Measurements from ENCODE around the gene IFNE. TPM values are rescaled to one million over a fixed set of nuclear protein-coding genes. Genes with fewer than 3 reads are reported as not detected.

IFNE gene
- total and polyA plus RNA-seq, 9 of the 15 experiments (the other 6 are each of a cell fraction or from before 2014, with no cell fraction given), result not detected

GRCh38 chr9:21440139-21440538, 42.0 kb downstream of the IFNE start, which contains the start of gene IFNA1:
Gene IFNA1, plus strand, starts transcription at chr9:21440439. Its CDS starts 69 bp downstream, at chr9:21440508.
- ChIA-PET CTCF (ENCODE audit: low intra/inter-chr PET ratio) (no interaction called here), POLR2A (no interaction called here)
- no peaks in the 10 kb centered on the region for H3K9me3 ChIP-seq (replicated peaks; ENCODE audit: control insufficient read depth, insufficient read depth, low read depth, low read length)
- no peaks in the 10 kb centered on the region for H3K4me1 ChIP-seq (replicated peaks in 1 of 2; ENCODE audit: control insufficient read depth in 2 of 2, insufficient read depth in 2 of 2, low read length in 2 of 2)
- no peak within 1 kb of the TSS for H3K27ac ChIP-seq (ENCODE audit: extremely low read depth, low read depth, low read length)
- no CpG with 5 or more reads among the region's 4 CpGs for WGBS (ENCODE audit: insufficient coverage, low coverage, missing lambda C conversion rate)
- FAIRE-seq (no peak), ATAC-seq (no peak), DNase-seq (ENCODE audit: extremely low read depth in 1 of 4, low spot score in 3 of 4) (no peak)
- in situ Hi-C loops (cut with MboI), result no loop called here
- intact Hi-C loops (cut with micrococcal nuclease), result no loop called here
- TF ChIP-seq ZNF609 (CRISPR knock-in tag; IDR thresholded peaks at IDR 0.05; ENCODE audit: borderline replicate concordance) (no peak), ARHGAP35 (IDR thresholded peaks at IDR 0.05; ENCODE audit: partially characterized antibody) (no peak), PHTF2 (CRISPR knock-in tag; IDR thresholded peaks at IDR 0.05) (no peak), ZNF699 (CRISPR knock-in tag; IDR thresholded peaks at IDR 0.05; ENCODE audit: insufficient replicate concordance) (no peak), HNRNPH1 (optimal IDR thresholded peaks at IDR 0.05; ENCODE audit: low read depth, low read length) (no peak), PURB (CRISPR knock-in tag; IDR thresholded peaks at IDR 0.05; ENCODE audit: low read depth) (no peak), ETS1 (conservative IDR thresholded peaks at IDR 0.05; ENCODE audit: control insufficient read depth, low read depth, low read length) (no peak), MBD2 (IDR thresholded peaks at IDR 0.05; ENCODE audit: borderline replicate concordance, low read depth) (no peak), SMARCA5 (IDR thresholded peaks at IDR 0.05) (no peak), POLR2G (IDR thresholded peaks at IDR 0.05; ENCODE audit: low read depth, low read length) (no peak), ZBED1 (IDR thresholded peaks at IDR 0.05) (no peak), ZNF232 (CRISPR knock-in tag; IDR thresholded peaks at IDR 0.05) (no peak), ZBTB1 (CRISPR knock-in tag; IDR thresholded peaks at IDR 0.05; ENCODE audit: borderline replicate concordance, low read depth) (no peak), DEAF1 (CRISPR knock-in tag; IDR thresholded peaks at IDR 0.05) (no peak), BDP1 (IDR thresholded peaks at IDR 0.05; ENCODE audit: insufficient read depth, insufficient read length) (no peak)
- TF ChIP-seq, protein P1, sequence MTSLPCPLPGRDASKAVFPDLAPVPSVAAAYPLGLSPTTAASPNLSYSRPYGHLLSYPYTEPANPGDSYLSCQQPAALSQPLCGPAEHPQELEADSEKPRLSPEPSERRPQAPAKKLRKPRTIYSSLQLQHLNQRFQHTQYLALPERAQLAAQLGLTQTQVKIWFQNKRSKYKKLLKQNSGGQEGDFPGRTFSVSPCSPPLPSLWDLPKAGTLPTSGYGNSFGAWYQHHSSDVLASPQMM (CRISPR knock-in tag; IDR thresholded peaks at IDR 0.05), result no peak
- H3K79me2 ChIP-seq (ENCODE audit: control insufficient read depth, insufficient read depth, low read length), result no peaks in the 10 kb centered on the region
- H3K9ac ChIP-seq (ENCODE audit: insufficient read depth in 1 of 2, low read depth in 2 of 2, low read length in 2 of 2), result no peak within 1 kb of the TSS
- H3K9me1 ChIP-seq (ENCODE audit: control insufficient read depth, insufficient read depth, low read length), result no peaks in the 10 kb centered on the region
- no peak within 1 kb of the TSS for H3K4me3 ChIP-seq
- H2AFZ ChIP-seq (ENCODE audit: low read depth, low read length), result no peak within 1 kb of the TSS
- H4K20me1 ChIP-seq (replicated peaks; ENCODE audit: control insufficient read depth, insufficient read depth, low read length), result no peaks in the 10 kb centered on the region
- H3K27me3 ChIP-seq (ENCODE audit: control insufficient read depth in 2 of 2, insufficient read depth in 2 of 2, low read length in 2 of 2), result no peaks in the 10 kb centered on the region
- no peaks in the 10 kb centered on the region for H3K36me3 ChIP-seq (ENCODE audit: control insufficient read depth, insufficient read depth, low read length)
- H3K4me2 ChIP-seq (ENCODE audit: insufficient read depth, low read length), result no peak within 1 kb of the TSS
- BruUV-seq (replicated peaks), result no TSS peak

Measured in K562 (cell line).